Measurements from ENCODE around the gene NRP2. TPM values are rescaled to one million over a fixed set of nuclear protein-coding genes. Genes with fewer than 3 reads are reported as not detected.

Gene NRP2
- total and polyA plus RNA-seq, 7 experiments from 2014 or later: 0.35 to 23.7 (median 1.4) TPM

DNA sequence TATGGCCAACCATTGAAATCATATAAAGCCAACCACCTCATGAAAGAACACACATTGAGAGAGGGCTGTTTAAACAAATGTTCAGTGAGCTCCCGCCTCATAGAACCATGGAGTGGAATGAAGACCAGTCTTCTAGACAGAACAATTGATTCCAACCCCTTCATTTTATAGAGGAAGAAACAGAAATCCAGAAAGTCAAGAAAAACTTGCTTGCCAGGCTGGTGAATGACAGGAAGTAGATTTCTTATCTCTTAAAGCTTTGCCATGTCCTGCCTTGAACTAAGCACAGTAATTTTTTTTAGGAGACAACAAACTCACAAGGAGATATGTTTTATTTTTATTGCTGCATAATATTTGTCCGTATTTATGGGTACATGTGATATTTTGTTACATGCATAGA is 16.5 kb upstream of the NRP2 start:
- Mint-ChIP-seq H3K9me3 (peaks cover 0 to 22% (median 3%) of the 10 kb centered on the region in 11 donors), H3K27ac (no peak overlapping the region), H3K4me3 (no peak overlapping the region), H3K27me3 (peaks cover 0 to 3% (median 0%) of the 10 kb centered on the region in 5 donors), H3K4me1 (peaks cover 3 to 35% (median 9%) of the 10 kb centered on the region in 7 donors), H3K36me3 (peaks cover 0 to 24% (median 0%) of the 10 kb centered on the region in 5 donors)
- ATAC-seq: no peak
- no peaks in the 10 kb centered on the region for H3K27me3 ChIP-seq (ENCODE audit: control insufficient read depth in 2 of 2, insufficient read depth in 2 of 2, low read length in 2 of 2)
- H3K4me1 ChIP-seq (ENCODE audit: control insufficient read depth in 2 of 2, insufficient read depth in 2 of 2, low read length in 2 of 2): peaks cover 0 to 6% of the 10 kb centered on the region in 2 donors
- no peak overlapping the region for H3K4me3 ChIP-seq (ENCODE audit: low read length)
- H3K36me3 ChIP-seq (ENCODE audit: control insufficient read depth in 2 of 3, insufficient read depth in 3 of 3, low read length in 3 of 3): no peaks in the 10 kb centered on the region
- CTCF ChIA-PET: interaction anchor here (0.6 kb wide), 1 partner anchor 10 kb away, joined by 3 read pairs; no protein-coding TSS in a partner anchor
- no peak for DNase-seq
- POLR2A ChIA-PET: no interaction called here
- intact Hi-C loops (cut with micrococcal nuclease): no loop called here
- no peak overlapping the region for H3K27ac ChIP-seq (ENCODE audit: low read depth, low read length)
- H3K9me3 ChIP-seq (ENCODE audit: control insufficient read depth in 2 of 3, low read length in 3 of 3): no peaks in the 10 kb centered on the region

DNA sequence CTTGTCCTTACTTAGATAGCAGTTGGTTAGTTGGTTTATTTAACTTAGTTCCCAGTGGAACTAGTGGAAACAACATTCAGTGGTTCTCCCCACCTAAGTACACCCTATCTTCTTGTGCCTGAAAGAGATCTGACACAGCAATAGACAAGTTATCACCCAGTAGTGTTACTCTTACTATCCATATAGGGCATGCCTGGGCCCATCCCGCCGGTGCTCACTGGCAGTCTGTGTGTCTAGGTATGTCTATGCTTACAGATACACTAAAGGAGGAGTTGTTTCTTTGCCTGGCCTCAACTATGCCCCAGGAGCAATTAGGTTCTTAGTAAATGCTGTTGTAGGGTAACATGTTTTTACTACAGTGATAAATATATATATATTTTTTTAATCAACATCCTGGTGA is 12.0 kb upstream of the NRP2 start:
- POLR2A ChIA-PET: no interaction called here
- H3K27me3 Mint-ChIP-seq: peaks cover 0 to 10% (median 4%) of the 10 kb centered on the region in 5 donors

DNA sequence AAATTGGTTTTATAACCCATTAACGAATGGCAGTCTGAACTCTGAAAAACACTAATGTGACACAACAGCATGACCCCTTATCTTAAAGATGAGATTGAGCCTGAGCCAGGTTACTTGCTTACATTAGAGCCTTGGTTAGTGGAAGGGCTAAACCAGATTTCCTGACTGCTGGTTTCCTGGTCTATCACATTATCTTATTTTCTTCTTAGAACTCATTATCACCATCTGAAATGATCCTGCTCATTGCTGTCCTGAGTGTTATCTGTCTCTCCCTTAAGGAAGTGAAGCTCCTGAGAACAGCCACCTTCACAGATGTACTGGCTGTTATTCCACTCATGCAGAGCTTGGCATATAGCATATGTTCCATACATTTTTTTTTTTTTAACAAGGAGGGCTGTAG is 9.0 kb upstream of the NRP2 start:
- peaks cover 0 to 15% (median 0%) of the 10 kb centered on the region in 5 donors for H3K36me3 Mint-ChIP-seq
- no peak overlapping the region for H3K4me3 Mint-ChIP-seq
- H3K9me3 Mint-ChIP-seq: peaks cover 0 to 14% (median 0%) of the 10 kb centered on the region in 11 donors
- CTCF ChIA-PET: interaction anchor here (0.6 kb wide), 1 partner anchor 332 kb away, joined by 3 read pairs; no protein-coding TSS in a partner anchor
- Histone ChIP-seq H3K27me3 (ENCODE audit: control insufficient read depth in 2 of 2, insufficient read depth in 2 of 2, low read length in 2 of 2) (no peaks in the 10 kb centered on the region), H3K9me3 (ENCODE audit: control insufficient read depth in 2 of 3, low read length in 3 of 3) (no peaks in the 10 kb centered on the region), H3K36me3 (ENCODE audit: control insufficient read depth in 2 of 3, insufficient read depth in 3 of 3, low read length in 3 of 3) (no peaks in the 10 kb centered on the region), H3K4me3 (ENCODE audit: low read length) (no peak overlapping the region), H3K4me1 (ENCODE audit: control insufficient read depth in 2 of 2, insufficient read depth in 2 of 2, low read length in 2 of 2) (peaks cover 0 to 4% of the 10 kb centered on the region in 2 donors), H3K27ac (ENCODE audit: low read depth, low read length) (no peak overlapping the region)
- H3K27me3 Mint-ChIP-seq: peaks cover 0 to 15% (median 4%) of the 10 kb centered on the region in 5 donors
- no peak overlapping the region for H3K27ac Mint-ChIP-seq
- intact Hi-C loops (cut with micrococcal nuclease): loop anchor here (5.0 to 10.0 kb wide), 3 partner anchors 139 to 1561 kb away; no protein-coding TSS in a partner anchor
- ATAC-seq (no peak), DNase-seq (no peak)
- peaks cover 0 to 5% (median 0%) of the 10 kb centered on the region in 7 donors for H3K4me1 Mint-ChIP-seq
- POLR2A ChIA-PET: no interaction called here

More for the DNA sequence above, 12.0 kb upstream of the NRP2 start:
- Histone ChIP-seq H3K4me3 (ENCODE audit: low read length) (no peak overlapping the region), H3K4me1 (ENCODE audit: control insufficient read depth in 2 of 2, insufficient read depth in 2 of 2, low read length in 2 of 2) (no peaks in the 10 kb centered on the region), H3K9me3 (ENCODE audit: control insufficient read depth in 2 of 3, low read length in 3 of 3) (no peaks in the 10 kb centered on the region), H3K27ac (ENCODE audit: low read depth, low read length) (no peak overlapping the region), H3K27me3 (ENCODE audit: control insufficient read depth in 2 of 2, insufficient read depth in 2 of 2, low read length in 2 of 2) (no peaks in the 10 kb centered on the region), H3K36me3 (ENCODE audit: control insufficient read depth in 2 of 3, insufficient read depth in 3 of 3, low read length in 3 of 3) (no peaks in the 10 kb centered on the region)
- Mint-ChIP-seq H3K27ac (no peak overlapping the region), H3K4me3 (no peak overlapping the region), H3K4me1 (peaks cover 0 to 11% (median 0%) of the 10 kb centered on the region in 7 donors), H3K36me3 (peaks cover 0 to 18% (median 0%) of the 10 kb centered on the region in 5 donors), H3K9me3 (peaks cover 0 to 21% (median 3%) of the 10 kb centered on the region in 11 donors)
- ATAC-seq (no peak), DNase-seq (no peak)
- intact Hi-C loops (cut with micrococcal nuclease): loop anchor here (5.0 to 10.0 kb wide), 3 partner anchors 135 to 1558 kb away; no protein-coding TSS in a partner anchor
- CTCF ChIA-PET: no interaction called here

DNA sequence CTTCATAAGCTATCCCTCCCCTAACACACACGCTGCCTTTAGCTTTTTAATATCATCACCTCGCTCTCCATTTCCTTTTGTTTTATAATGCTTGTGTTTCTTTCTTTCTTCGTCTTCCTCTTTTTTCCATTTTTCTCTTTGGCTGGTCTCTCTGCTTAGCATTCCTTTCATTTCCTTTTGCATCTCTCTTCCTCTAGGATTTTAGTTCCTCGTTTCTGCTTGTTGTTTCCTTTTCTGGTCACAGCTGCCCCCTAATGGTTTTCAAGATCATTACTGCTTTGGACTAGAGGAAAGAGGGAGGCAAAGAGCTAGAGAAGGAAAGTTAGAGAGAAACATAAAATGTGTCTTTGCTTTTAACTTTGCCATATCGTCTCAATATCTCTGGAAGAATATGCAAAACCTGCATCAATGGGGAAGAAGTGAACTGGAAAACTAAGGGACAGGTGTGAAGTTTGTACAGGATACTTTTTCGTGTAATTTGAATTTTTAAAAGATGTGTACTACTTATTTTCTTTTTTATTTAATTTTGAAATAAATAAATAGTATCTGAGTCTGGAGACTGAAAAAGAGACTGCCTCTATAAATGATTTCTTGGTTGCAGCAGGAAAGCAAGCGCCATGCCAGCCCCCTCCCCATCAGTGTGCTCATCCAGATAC is 6.3 kb upstream of the NRP2 start:
- intact Hi-C loops (cut with micrococcal nuclease): loop anchor here (1.0 to 10.0 kb wide), 12 partner anchors 79 to 1568 kb away; no protein-coding TSS in a partner anchor
- Mint-ChIP-seq H3K27me3 (peaks cover 9 to 30% (median 15%) of the 10 kb centered on the region in 5 donors), H3K9me3 (peaks cover 0 to 1% (median 0%) of the 10 kb centered on the region in 11 donors), H3K4me1 (peaks cover 0 to 20% (median 3%) of the 10 kb centered on the region in 7 donors), H3K36me3 (peaks cover 0 to 3% (median 0%) of the 10 kb centered on the region in 5 donors), H3K27ac (no peak overlapping the region), H3K4me3 (no peak overlapping the region)
- Histone ChIP-seq H3K9me3 (ENCODE audit: control insufficient read depth in 2 of 3, low read length in 3 of 3) (no peaks in the 10 kb centered on the region), H3K4me3 (ENCODE audit: low read length) (no peak overlapping the region), H3K27me3 (ENCODE audit: control insufficient read depth in 2 of 2, insufficient read depth in 2 of 2, low read length in 2 of 2) (no peaks in the 10 kb centered on the region), H3K36me3 (ENCODE audit: control insufficient read depth in 2 of 3, insufficient read depth in 3 of 3, low read length in 3 of 3) (no peaks in the 10 kb centered on the region), H3K27ac (ENCODE audit: low read depth, low read length) (no peak overlapping the region), H3K4me1 (ENCODE audit: control insufficient read depth in 2 of 2, insufficient read depth in 2 of 2, low read length in 2 of 2) (peaks cover 0 to 4% of the 10 kb centered on the region in 2 donors)
- no peak for ATAC-seq
- DNase-seq: peak in 5 of 9 donors; percentile 18 to 30 (median 25)
- POLR2A ChIA-PET: interaction anchor here (0.6 kb wide), 1 partner anchor 804 kb away, joined by 3 read pairs; no protein-coding TSS in a partner anchor
- CTCF ChIA-PET: interaction anchor here (0.6 to 5.0 kb wide), 22 partner anchors 10 to 1748 kb away, joined by 3 to 48 read pairs (median 4); no protein-coding TSS in a partner anchor

DNA sequence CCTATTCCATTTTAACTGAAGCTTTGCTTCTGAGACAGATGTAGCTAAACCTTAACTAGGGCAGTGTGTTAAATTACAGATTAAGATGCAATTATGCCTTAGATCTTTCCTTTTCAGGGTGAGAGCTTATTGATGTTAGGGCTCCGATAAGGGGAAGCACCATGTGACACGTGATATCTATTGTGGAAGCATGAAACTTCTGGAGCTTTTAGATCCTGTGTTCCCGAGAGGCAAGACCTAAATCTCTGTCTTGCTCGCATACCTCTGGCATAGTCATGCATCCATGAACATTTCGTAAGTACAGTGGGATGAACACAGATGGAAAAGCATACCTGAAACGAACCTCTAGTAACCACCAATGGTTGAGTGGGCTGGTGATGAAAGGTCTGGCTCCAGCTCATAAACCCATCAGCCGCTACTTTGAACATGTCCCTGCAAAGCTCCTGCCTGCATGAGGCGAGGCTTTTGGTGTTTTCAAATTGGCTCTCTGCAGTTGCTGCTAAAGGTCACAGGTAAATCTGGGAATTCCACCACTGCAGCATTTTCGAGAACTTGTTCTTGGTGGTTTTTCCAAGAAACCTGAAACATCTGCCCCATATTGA is 3.7 kb upstream of the NRP2 start:
- DNase-seq (no peak), ATAC-seq (no peak)
- Mint-ChIP-seq H3K9me3 (peaks cover 0 to 1% (median 0%) of the 10 kb centered on the region in 11 donors), H3K36me3 (peaks cover 0 to 2% (median 0%) of the 10 kb centered on the region in 5 donors), H3K4me1 (peaks cover 12 to 30% (median 16%) of the 10 kb centered on the region in 7 donors), H3K4me3 (no peak overlapping the region), H3K27me3 (peaks cover 26 to 43% (median 30%) of the 10 kb centered on the region in 5 donors), H3K27ac (no peak overlapping the region)
- intact Hi-C loops (cut with micrococcal nuclease): loop anchor here (2.0 to 10.0 kb wide), 7 partner anchors 81 to 986 kb away; no protein-coding TSS in a partner anchor
- POLR2A ChIA-PET: no interaction called here
- Histone ChIP-seq H3K9me3 (ENCODE audit: control insufficient read depth in 2 of 3, low read length in 3 of 3) (no peaks in the 10 kb centered on the region), H3K4me1 (ENCODE audit: control insufficient read depth in 2 of 2, insufficient read depth in 2 of 2, low read length in 2 of 2) (peaks cover 0 to 4% of the 10 kb centered on the region in 2 donors), H3K27me3 (ENCODE audit: control insufficient read depth in 2 of 2, insufficient read depth in 2 of 2, low read length in 2 of 2) (peaks cover 3 to 5% of the 10 kb centered on the region in 2 donors), H3K4me3 (ENCODE audit: low read length) (no peak overlapping the region), H3K36me3 (ENCODE audit: control insufficient read depth in 2 of 3, insufficient read depth in 3 of 3, low read length in 3 of 3) (no peaks in the 10 kb centered on the region), H3K27ac (ENCODE audit: low read depth, low read length) (no peak overlapping the region)
- CTCF ChIA-PET: interaction anchor here (0.6 to 5.0 kb wide), 8 partner anchors 15 to 1418 kb away, joined by 3 to 48 read pairs (median 3); no protein-coding TSS in a partner anchor

DNA sequence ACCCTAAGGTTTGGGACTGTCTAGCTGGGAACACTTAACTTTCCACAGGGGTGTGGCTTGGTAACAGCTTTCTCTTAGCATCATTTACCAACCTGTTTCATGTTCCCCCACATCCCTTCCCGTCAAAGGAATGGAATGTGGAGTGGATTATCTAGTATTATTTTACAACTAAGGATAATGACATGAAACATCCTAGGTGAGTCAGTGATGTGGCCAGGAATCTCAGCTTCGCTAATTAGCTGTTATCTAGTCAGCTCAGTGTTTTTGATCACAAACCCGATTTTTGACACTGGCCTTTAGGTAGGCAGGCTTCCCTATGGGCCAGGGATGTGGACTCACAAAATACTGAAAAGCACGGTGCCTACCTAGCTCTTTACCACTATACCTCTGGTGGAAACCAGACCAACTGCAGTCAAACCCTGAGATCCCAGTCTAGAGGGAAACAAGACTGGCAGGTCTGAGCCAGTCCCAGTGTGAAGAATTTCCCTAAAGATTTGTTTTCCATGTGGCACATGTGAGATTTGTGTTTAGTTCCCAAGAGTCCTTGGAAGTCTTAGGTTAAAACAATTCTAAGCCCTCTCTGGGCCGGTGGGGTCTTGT is 2.8 kb upstream of the NRP2 start:
- Histone ChIP-seq H3K4me3 (ENCODE audit: low read length) (no peak overlapping the region), H3K4me1 (ENCODE audit: control insufficient read depth in 2 of 2, insufficient read depth in 2 of 2, low read length in 2 of 2) (peaks cover 0 to 4% of the 10 kb centered on the region in 2 donors), H3K27me3 (ENCODE audit: control insufficient read depth in 2 of 2, insufficient read depth in 2 of 2, low read length in 2 of 2) (peaks cover 3 to 5% of the 10 kb centered on the region in 2 donors), H3K27ac (ENCODE audit: low read depth, low read length) (no peak overlapping the region), H3K36me3 (ENCODE audit: control insufficient read depth in 2 of 3, insufficient read depth in 3 of 3, low read length in 3 of 3) (no peaks in the 10 kb centered on the region), H3K9me3 (ENCODE audit: control insufficient read depth in 2 of 3, low read length in 3 of 3) (no peaks in the 10 kb centered on the region)
- intact Hi-C loops (cut with micrococcal nuclease): loop anchor here (1.0 to 10.0 kb wide), 16 partner anchors 67 to 1572 kb away; no protein-coding TSS in a partner anchor
- ATAC-seq: no peak
- H3K9me3 Mint-ChIP-seq: peaks cover 0 to 1% (median 0%) of the 10 kb centered on the region in 11 donors
- ChIA-PET POLR2A (no interaction called here), CTCF (interaction anchor here (0.7 to 2.2 kb wide), 7 partner anchors 14 to 1419 kb away, joined by 3 to 10 read pairs (median 3); no protein-coding TSS in a partner anchor)
- H3K4me3 Mint-ChIP-seq: peak overlapping the region in 1 of 10 donors; percentile 2
- peaks cover 0 to 2% (median 0%) of the 10 kb centered on the region in 5 donors for H3K36me3 Mint-ChIP-seq
- no peak for DNase-seq
- peaks cover 16 to 38% (median 21%) of the 10 kb centered on the region in 7 donors for H3K4me1 Mint-ChIP-seq
- H3K27me3 Mint-ChIP-seq: peaks cover 35 to 49% (median 39%) of the 10 kb centered on the region in 5 donors
- no peak overlapping the region for H3K27ac Mint-ChIP-seq
